NB4 (cell line): ENCODE data around the gene ANKRD37.

ENCODE experiments used
- DNase-seq: peaks from one replicate; pipeline ENCODE4 v3.0.0; 2010; ENCODE audit warnings: low read depth
- H3K4me3 ChIP-seq: one replicate; pipeline ENCODE4 v1.5.1; 2011; ENCODE audit warnings: mild to moderate bottlenecking, low read depth, low read length, moderate library complexity
- CTCF ChIP-seq: IDR thresholded peaks from one replicate; pipeline ENCODE4 v1.5.1; 2012; ENCODE audit warnings: low read depth, low read length
- MAX ChIP-seq: IDR thresholded peaks from 2 replicates; pipeline ENCODE4 v1.6.1; 2011; ENCODE audit warnings: low read depth, low read length
- MYC ChIP-seq: IDR thresholded peaks from 2 replicates; pipeline ENCODE4 v1.6.1; 2011; ENCODE audit warnings: low read depth, low read length
- POLR2A ChIP-seq: IDR thresholded peaks from 2 replicates; pipeline ENCODE4 v1.6.1; 2011; ENCODE audit warnings: mild to moderate bottlenecking; ENCODE audit not compliant: insufficient read length; ENCODE audit errors: extremely low read depth

Gene ANKRD37

GRCh38 chr4:185371702-185372101 is 24.9 kb upstream of the ANKRD37 start:
- no peak for DNase-seq
- no peak overlapping the region for H3K4me3 ChIP-seq
- TF ChIP-seq POLR2A, result no peak

- H3K4me3 ChIP-seq, result no peak overlapping the region
- no peak for TF ChIP-seq MYC
- no peak for TF ChIP-seq MAX
- TF ChIP-seq CTCF, result no peak
- TF ChIP-seq POLR2A, result no peak
- no peak for DNase-seq
Observed at GRCh38 chr4:185374027-185374426, 22.6 kb upstream of the ANKRD37 start.

- no peak for DNase-seq
- H3K4me3 ChIP-seq, result no peak overlapping the region
- TF ChIP-seq MAX (no peak), POLR2A (no peak), MYC (no peak), CTCF (no peak)
Observed at GRCh38 chr4:185374573-185374972, 22.1 kb upstream of the ANKRD37 start.

- TF ChIP-seq MYC (no peak), CTCF (no peak), POLR2A (no peak), MAX (no peak)
- no peak overlapping the region for H3K4me3 ChIP-seq
Observed at GRCh38 chr4:185378264-185378663, 18.4 kb upstream of the ANKRD37 start.

GRCh38 chr4:185379326-185380295 is 17.0 kb upstream of the ANKRD37 start:
- TF ChIP-seq MYC (no peak), CTCF (no peak), POLR2A (no peak), MAX (no peak)
- no peak overlapping the region for H3K4me3 ChIP-seq
- DNase-seq, result no peak

More at GRCh38 chr4:185378264-185378663, 18.4 kb upstream of the ANKRD37 start:
- no peak for DNase-seq

- H3K4me3 ChIP-seq, result no peak overlapping the region
- no peak for DNase-seq
- TF ChIP-seq CTCF, result no peak
- no peak for TF ChIP-seq MYC
- TF ChIP-seq POLR2A, result no peak
Observed at GRCh38 chr4:185380320-185380719, 16.3 kb upstream of the ANKRD37 start.
